H9 (cell line): Measurements from ENCODE around the gene KIF7. TPM values are rescaled to one million over a fixed set of nuclear protein-coding genes. Genes with fewer than 3 reads are reported as not detected.

ENCODE experiments used
- DNase-seq: peaks from one replicate; pipeline ENCODE4 v3.0.0-alpha.2; 2017
- H2AFZ ChIP-seq: one replicate; pipeline ENCODE4 v1.6.1; 2013; ENCODE audit warnings: mild to moderate bottlenecking, low read length, control low read depth, moderate library complexity
- H2AK5ac ChIP-seq: 2 replicates; pipeline ENCODE4 v1.6.1; 2013; ENCODE audit warnings: low read length, control low read depth, mixed read lengths; ENCODE audit not compliant: insufficient read length
- H2BK120ac ChIP-seq: one replicate; pipeline ENCODE4 v1.6.1; 2013; ENCODE audit warnings: low read depth, mild to moderate bottlenecking, low read length, control low read depth, inconsistent platforms; ENCODE audit not compliant: poor library complexity, severe bottlenecking
- H2BK12ac ChIP-seq: 2 replicates; pipeline ENCODE4 v1.6.1; 2013; ENCODE audit warnings: low read length, control low read depth, mixed read lengths, low read depth; ENCODE audit not compliant: insufficient read length
- H2BK15ac ChIP-seq: 2 replicates; pipeline ENCODE4 v1.6.1; 2013; ENCODE audit warnings: low read depth, low read length, control low read depth
- H2BK20ac ChIP-seq: one replicate; pipeline ENCODE4 v1.6.1; 2013; ENCODE audit warnings: low read depth, mild to moderate bottlenecking, low read length, control low read depth, inconsistent platforms; ENCODE audit not compliant: poor library complexity, severe bottlenecking
- H2BK5ac ChIP-seq: 2 replicates; pipeline ENCODE4 v1.6.1; 2013; ENCODE audit warnings: low read length, control low read depth, mixed read lengths; ENCODE audit not compliant: insufficient read length
- H3K14ac ChIP-seq: 2 replicates; pipeline ENCODE4 v1.6.1; 2013; ENCODE audit warnings: low read length, control low read depth; ENCODE audit not compliant: insufficient read depth
- H3K18ac ChIP-seq: 2 replicates; pipeline ENCODE4 v1.6.1; 2013; ENCODE audit warnings: low read depth, mild to moderate bottlenecking, mixed read lengths, low read length, control low read depth; ENCODE audit not compliant: insufficient read length
- H3K23ac ChIP-seq: 2 replicates; pipeline ENCODE4 v1.6.1; 2013; ENCODE audit warnings: low read length, control low read depth, mixed read lengths, low read depth; ENCODE audit not compliant: insufficient read length
- H3K23me2 ChIP-seq: 2 replicates; pipeline ENCODE4 v1.6.1; 2013; ENCODE audit warnings: low read depth, mild to moderate bottlenecking, mixed read lengths, low read length, control low read depth; ENCODE audit not compliant: insufficient read length, poor library complexity, severe bottlenecking
- H3K27ac ChIP-seq: 2 replicates; pipeline ENCODE4 v1.5.1; 2013; ENCODE audit warnings: low read length, control low read depth, mixed read lengths, low read depth; ENCODE audit not compliant: insufficient read length
- H3K27me3 ChIP-seq: 2 replicates; pipeline ENCODE4 v1.6.1; 2013; ENCODE audit warnings: low read length, control low read depth, inconsistent platforms; ENCODE audit not compliant: insufficient read depth
- H3K4ac ChIP-seq: 2 replicates; pipeline ENCODE4 v1.6.1; 2013; ENCODE audit warnings: low read depth, mild to moderate bottlenecking, control low read depth, inconsistent platforms, low read length, moderate library complexity
- H3K4me1 ChIP-seq: 2 replicates; pipeline ENCODE4 v1.6.1; 2013; ENCODE audit warnings: low read length, control low read depth, inconsistent platforms; ENCODE audit not compliant: insufficient read depth
- H3K4me2 ChIP-seq: 2 replicates; pipeline ENCODE4 v1.6.1; 2013; ENCODE audit warnings: low read length, control low read depth, mixed read lengths; ENCODE audit not compliant: insufficient read length, insufficient read depth
- H3K56ac ChIP-seq: 2 replicates; pipeline ENCODE4 v1.6.1; 2013; ENCODE audit warnings: low read depth, mild to moderate bottlenecking, mixed read lengths, low read length, control low read depth; ENCODE audit not compliant: insufficient read length
- H3K79me1 ChIP-seq: 2 replicates; pipeline ENCODE4 v1.6.1; 2013; ENCODE audit warnings: low read depth, mild to moderate bottlenecking, moderate library complexity, low read length, control low read depth, inconsistent platforms; ENCODE audit not compliant: insufficient read depth, poor library complexity, severe bottlenecking
- H3K79me2 ChIP-seq: 2 replicates; pipeline ENCODE4 v1.6.1; 2013; ENCODE audit warnings: low read length, control low read depth, inconsistent platforms; ENCODE audit not compliant: insufficient read depth
- H3K9ac ChIP-seq: 2 replicates; pipeline ENCODE4 v1.6.1; 2013; ENCODE audit warnings: low read length, control low read depth, mixed read lengths; ENCODE audit not compliant: insufficient read length; ENCODE audit errors: extremely low read depth
- H3K9me3 ChIP-seq: one replicate; pipeline ENCODE4 v1.6.1; 2013; ENCODE audit warnings: low read depth, low read length, inconsistent platforms; ENCODE audit not compliant: control insufficient read depth
- H3T11ph ChIP-seq: one replicate; pipeline ENCODE4 v1.6.1; 2013; ENCODE audit warnings: mild to moderate bottlenecking, low read length, control low read depth, inconsistent platforms
- H4K20me1 ChIP-seq: one replicate; pipeline ENCODE4 v1.6.1; 2013; ENCODE audit not compliant: control insufficient read depth, insufficient read length, insufficient read depth
- H4K5ac ChIP-seq: 2 replicates; pipeline ENCODE4 v1.6.1; 2013; ENCODE audit warnings: low read depth, mild to moderate bottlenecking, mixed read lengths, low read length, control low read depth; ENCODE audit not compliant: insufficient read length
- H4K8ac ChIP-seq: replicated peaks from 2 replicates; pipeline ENCODE4 v1.6.1; 2013; ENCODE audit warnings: low read length, control low read depth, mixed read lengths, low read depth; ENCODE audit not compliant: insufficient read length
- H4K91ac ChIP-seq: 2 replicates; pipeline ENCODE4 v1.6.1; 2013; ENCODE audit warnings: low read depth, mild to moderate bottlenecking, moderate library complexity, mixed read lengths, low read length, control low read depth; ENCODE audit not compliant: insufficient read length
- H3K27ac Mint-ChIP-seq, 3 experiments: 2 replicates in 2 of 3; 3 replicates in 1 of 3; pipeline ENCODE4 v1.8.0; 2020 to 2021; ENCODE audit warnings: mixed read lengths in 3 of 3, mild to moderate bottlenecking in 1 of 3, moderate library complexity in 1 of 3
- H3K27me3 Mint-ChIP-seq: 2 replicates; pipeline ENCODE4 v1.8.0; 2021; ENCODE audit warnings: low read depth, mild to moderate bottlenecking, moderate library complexity, mixed read lengths
- H3K36me3 Mint-ChIP-seq, 3 experiments: 2 replicates in 2 of 3; 3 replicates in 1 of 3; pipeline ENCODE4 v1.8.0; 2020 to 2021; ENCODE audit warnings: low read depth in 3 of 3, mixed read lengths in 3 of 3; ENCODE audit not compliant: insufficient read depth in 1 of 3
- H3K4me1 Mint-ChIP-seq, 2 experiments: 2 replicates each; pipeline ENCODE4 v1.8.0; 2020; ENCODE audit warnings: mixed read lengths in 2 of 2
- H3K4me3 Mint-ChIP-seq, 2 experiments: 2 replicates in 1 of 2; 3 replicates in 1 of 2; pipeline ENCODE4 v1.8.0; 2020 to 2021; ENCODE audit warnings: mild to moderate bottlenecking in 2 of 2, mixed read lengths in 2 of 2, moderate library complexity in 1 of 2
- H3K9me3 Mint-ChIP-seq, 2 experiments: 2 replicates in 1 of 2; 3 replicates in 1 of 2; pipeline ENCODE4 v1.8.0; 2020; ENCODE audit warnings: mild to moderate bottlenecking in 2 of 2, mixed read lengths in 2 of 2, moderate library complexity in 1 of 2
- CTCF ChIP-seq: fragments of 200-600 bp; sonication (generic); conservative IDR thresholded peaks from 3 replicates; pipeline ENCODE4 v1.8.0; 2021; ENCODE audit warnings: antibody characterized with exemption, mild to moderate bottlenecking
- WGBS: extraction: QIAGEN DNeasy Blood & Tissue Kit; methylation state at CpG from one replicate; pipeline ENCODE4 v1.1.7; 2013; ENCODE audit warnings: missing lambda C conversion rate, low lambda C conversion rate, mixed read lengths; ENCODE audit not compliant: insufficient read length; ENCODE audit errors: extremely low coverage; 5-methylcytosine and 5-hydroxymethylcytosine counted together
- total RNA-seq: library from RNA; stranded (reverse); gene quantifications from 2 replicates; pipeline ENCODE4 v1.2.1, GENCODE V29; 2021

Gene KIF7
- total RNA-seq, 1 experiment from 2014 or later: 22.0 TPM

- Histone ChIP-seq H3K23ac (no peak overlapping the region), H3K27me3 (no peaks in the 10 kb centered on the region), H3K4me2 (no peak overlapping the region), H4K91ac (no peak overlapping the region), H3T11ph (no peak overlapping the region), H2BK15ac (no peak overlapping the region), H3K79me1 (no peaks in the 10 kb centered on the region), H2AFZ (no peak overlapping the region), H4K20me1 (no peaks in the 10 kb centered on the region), H3K27ac (no peak overlapping the region), H4K5ac (no peak overlapping the region), H2BK12ac (no peak overlapping the region), H3K14ac (no peak overlapping the region), H3K4me1 (no peaks in the 10 kb centered on the region), H3K4ac (no peak overlapping the region), H3K56ac (no peak overlapping the region), H2AK5ac (no peak overlapping the region), H3K9me3 (no peaks in the 10 kb centered on the region), H3K9ac (no peak overlapping the region), H4K8ac (no peak overlapping the region), H3K79me2 (no peaks in the 10 kb centered on the region; the same call in 1 of the 2 replicates), H3K23me2 (peaks cover 6% of the 10 kb centered on the region), H3K18ac (no peak overlapping the region), H2BK5ac (no peak overlapping the region), H2BK20ac (no peak overlapping the region), H2BK120ac (no peak overlapping the region)
- H3K27ac Mint-ChIP-seq: no peak overlapping the region
- no peak for TF ChIP-seq CTCF
- DNase-seq: no peak
- no peaks in the 10 kb centered on the region for H3K9me3 Mint-ChIP-seq
- H3K36me3 Mint-ChIP-seq: peaks cover 14 to 30% (median 21%) of the 10 kb centered on the region in 3 experiments
- peaks cover 8% of the 10 kb centered on the region for H3K27me3 Mint-ChIP-seq
- peaks cover 6 to 12% of the 10 kb centered on the region in 2 experiments for H3K4me1 Mint-ChIP-seq
- H3K4me3 Mint-ChIP-seq: no peak overlapping the region; a peak in 1 of 5 replicates
- no CpG with 5 or more reads among the region's 16 CpGs for WGBS
These were observed 2.6 kb downstream of the KIF7 start for GRCh38 chr15:89652666-89653065.
